Measurements from ENCODE around the gene LRMDA. TPM values are rescaled to one million over a fixed set of nuclear protein-coding genes. Genes with fewer than 3 reads are reported as not detected.

The LRMDA gene
- total and polyA plus RNA-seq, 10 of the 15 experiments (the other 5 are each of a cell fraction or from before 2014, with no cell fraction given) = 0.07 to 0.54 (median 0.29) TPM; not detected in 4

DNA sequence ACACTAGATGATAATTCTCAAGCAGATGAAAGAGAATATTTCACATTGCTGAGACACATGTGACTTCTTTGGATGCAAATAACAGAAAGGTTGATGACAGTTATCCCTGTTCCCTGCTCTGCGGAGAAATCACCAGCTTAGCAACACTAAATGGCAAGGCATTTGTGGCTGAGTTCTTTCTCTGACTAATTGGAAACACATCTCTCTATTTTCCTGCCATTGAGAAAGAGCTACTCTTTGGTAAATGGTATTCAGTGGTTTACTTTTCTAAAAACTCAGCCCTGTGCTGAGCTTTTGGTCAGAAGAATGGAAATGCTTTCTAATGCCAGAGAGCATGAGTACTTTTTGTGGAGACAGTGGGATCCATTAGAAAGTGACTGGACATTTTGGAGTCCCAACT, 771.4 kb downstream of the LRMDA start:
- POLR2A ChIA-PET = interaction anchor here (0.7 kb wide), 1 partner anchor 17 kb away, joined by 3 read pairs; no protein-coding TSS in a partner anchor
- intact Hi-C loops (cut with micrococcal nuclease; ENCODE audit: unreplicated experiment) = no loop called here
- SMC1A ChIA-PET (ENCODE audit: uncharacterized antibody, unreplicated experiment) = interaction anchor here (1.2 kb wide), 1 partner anchor 24 kb away, joined by 5 read pairs; no protein-coding TSS in a partner anchor
- Histone ChIP-seq H3K27ac (ENCODE audit: control insufficient read depth, insufficient read depth) (no peak overlapping the region), H3K4me3 (no peak overlapping the region), H2AFZ (ENCODE audit: control insufficient read depth, low read depth, low read length) (no peak overlapping the region), H3K36me3 (ENCODE audit: control insufficient read depth in 2 of 2, insufficient read depth in 2 of 2, low read length in 1 of 2) (no peaks in the 10 kb centered on the region), H3K27me3 (replicated peaks in 1 of 2; ENCODE audit: control insufficient read depth in 2 of 2, insufficient read depth in 2 of 2, low read length in 1 of 2) (no peaks in the 10 kb centered on the region), H3K4me2 (ENCODE audit: control insufficient read depth, insufficient read depth) (no peak overlapping the region), H3K4me1 (ENCODE audit: control insufficient read depth, insufficient read depth, low read length) (no peaks in the 10 kb centered on the region), H3K9ac (ENCODE audit: control insufficient read depth, insufficient read depth, low read length) (no peak overlapping the region), H4K20me1 (ENCODE audit: control insufficient read depth, insufficient read depth) (no peaks in the 10 kb centered on the region), H3K79me2 (ENCODE audit: control insufficient read depth, insufficient read depth, low read length) (no peaks in the 10 kb centered on the region), H3K9me3 (replicated peaks; ENCODE audit: control insufficient read depth, insufficient read depth, low read length) (no peaks in the 10 kb centered on the region)
- DNase-seq (ENCODE audit: low read depth, low spot score) = no peak
- TF ChIP-seq, protein P1, sequence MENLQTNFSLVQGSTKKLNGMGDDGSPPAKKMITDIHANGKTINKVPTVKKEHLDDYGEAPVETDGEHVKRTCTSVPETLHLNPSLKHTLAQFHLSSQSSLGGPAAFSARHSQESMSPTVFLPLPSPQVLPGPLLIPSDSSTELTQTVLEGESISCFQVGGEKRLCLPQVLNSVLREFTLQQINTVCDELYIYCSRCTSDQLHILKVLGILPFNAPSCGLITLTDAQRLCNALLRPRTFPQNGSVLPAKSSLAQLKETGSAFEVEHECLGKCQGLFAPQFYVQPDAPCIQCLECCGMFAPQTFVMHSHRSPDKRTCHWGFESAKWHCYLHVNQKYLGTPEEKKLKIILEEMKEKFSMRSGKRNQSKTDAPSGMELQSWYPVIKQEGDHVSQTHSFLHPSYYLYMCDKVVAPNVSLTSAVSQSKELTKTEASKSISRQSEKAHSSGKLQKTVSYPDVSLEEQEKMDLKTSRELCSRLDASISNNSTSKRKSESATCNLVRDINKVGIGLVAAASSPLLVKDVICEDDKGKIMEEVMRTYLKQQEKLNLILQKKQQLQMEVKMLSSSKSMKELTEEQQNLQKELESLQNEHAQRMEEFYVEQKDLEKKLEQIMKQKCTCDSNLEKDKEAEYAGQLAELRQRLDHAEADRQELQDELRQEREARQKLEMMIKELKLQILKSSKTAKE (IDR thresholded peaks at IDR 0.05; ENCODE audit: low read depth, poor library complexity, severe bottlenecking) = no peak
- TF ChIP-seq ATF7 (IDR thresholded peaks at IDR 0.05; ENCODE audit: low read depth) (no peak), POU2F2 (IDR thresholded peaks at IDR 0.05; ENCODE audit: borderline replicate concordance, low read depth, low read length) (no peak), MEF2B (IDR thresholded peaks at IDR 0.05; ENCODE audit: partially characterized antibody, poor library complexity, severe bottlenecking) (no peak), SUZ12 (IDR thresholded peaks at IDR 0.05; ENCODE audit: unreplicated experiment) (no peak), IKZF2 (IDR thresholded peaks at IDR 0.05) (no peak), YBX1 (IDR thresholded peaks at IDR 0.05) (no peak), STAT1 (conservative IDR thresholded peaks at IDR 0.05) (no peak), SPI1 (IDR thresholded peaks at IDR 0.05; ENCODE audit: borderline replicate concordance, insufficient read depth, low read depth, low read length) (no peak), SUPT20H (IDR thresholded peaks at IDR 0.05; ENCODE audit: borderline replicate concordance, control insufficient read depth, low read depth, low read length) (no peak), RCOR1 (conservative IDR thresholded peaks at IDR 0.05; ENCODE audit: low read depth, low read length) (no peak), SP1 (IDR thresholded peaks at IDR 0.05; ENCODE audit: low read depth, low read length) (no peak), FOXK2 (IDR thresholded peaks at IDR 0.05) (no peak), NBN (IDR thresholded peaks at IDR 0.05) (no peak), HDGF (IDR thresholded peaks at IDR 0.05) (no peak), STAT3 (IDR thresholded peaks at IDR 0.05; ENCODE audit: low read depth, low read length) (no peak), NRF1 (conservative IDR thresholded peaks at IDR 0.05; ENCODE audit: low read depth, low read length) (no peak)
- TF ChIP-seq, protein P2, sequence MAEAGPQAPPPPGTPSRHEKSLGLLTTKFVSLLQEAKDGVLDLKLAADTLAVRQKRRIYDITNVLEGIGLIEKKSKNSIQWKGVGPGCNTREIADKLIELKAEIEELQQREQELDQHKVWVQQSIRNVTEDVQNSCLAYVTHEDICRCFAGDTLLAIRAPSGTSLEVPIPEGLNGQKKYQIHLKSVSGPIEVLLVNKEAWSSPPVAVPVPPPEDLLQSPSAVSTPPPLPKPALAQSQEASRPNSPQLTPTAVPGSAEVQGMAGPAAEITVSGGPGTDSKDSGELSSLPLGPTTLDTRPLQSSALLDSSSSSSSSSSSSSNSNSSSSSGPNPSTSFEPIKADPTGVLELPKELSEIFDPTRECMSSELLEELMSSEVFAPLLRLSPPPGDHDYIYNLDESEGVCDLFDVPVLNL (IDR thresholded peaks at IDR 0.05; ENCODE audit: low read depth, low read length) = no peak
- TF ChIP-seq, protein P3, sequence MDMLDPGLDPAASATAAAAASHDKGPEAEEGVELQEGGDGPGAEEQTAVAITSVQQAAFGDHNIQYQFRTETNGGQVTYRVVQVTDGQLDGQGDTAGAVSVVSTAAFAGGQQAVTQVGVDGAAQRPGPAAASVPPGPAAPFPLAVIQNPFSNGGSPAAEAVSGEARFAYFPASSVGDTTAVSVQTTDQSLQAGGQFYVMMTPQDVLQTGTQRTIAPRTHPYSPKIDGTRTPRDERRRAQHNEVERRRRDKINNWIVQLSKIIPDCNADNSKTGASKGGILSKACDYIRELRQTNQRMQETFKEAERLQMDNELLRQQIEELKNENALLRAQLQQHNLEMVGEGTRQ (IDR thresholded peaks at IDR 0.05; ENCODE audit: borderline replicate concordance, low read depth, low read length) = no peak
- 0% methylated on average over 1 of the region's 1 CpG for WGBS (ENCODE audit: insufficient coverage, insufficient replicate concordance, low lambda C conversion rate, missing lambda C conversion rate)
- FAIRE-seq = no peak
- CTCF ChIA-PET = no interaction called here
- no peak for ATAC-seq
- no TSS peak for BruUV-seq (replicated peaks)
- RAD21 ChIA-PET (ENCODE audit: unreplicated experiment) = no interaction called here
- in situ Hi-C loops (cut with MboI) = no loop called here

Measured in GM12878 (cell line).